ENCODE results near the gene CCZ1. TPM values are rescaled to one million over a fixed set of nuclear protein-coding genes. Genes with fewer than 3 reads are reported as not detected.
"Not testable (repeated sequence)": the region's sequence is repeated elsewhere in the genome, so short reads cannot be mapped to it uniquely, and the experiment has no call there.

Gene CCZ1
- total RNA-seq, 1 experiment from 2014 or later: 121 TPM

- not testable (repeated sequence) for DNase-seq (ENCODE audit: low read depth)
Observed at GRCh38 chr7:5908835-5909234, 10.3 kb downstream of the CCZ1 start.

- not testable (repeated sequence) for DNase-seq (ENCODE audit: low read depth)
Observed at GRCh38 chr7:5916529-5916928, 18.0 kb downstream of the CCZ1 start.

- DNase-seq (ENCODE audit: low read depth): not testable (repeated sequence)
Observed at GRCh38 chr7:5924180-5924579, 25.6 kb downstream of the CCZ1 start.

GRCh38 chr7:5924630-5925029 lies 26.1 kb downstream of the CCZ1 start:
- not testable (repeated sequence) for DNase-seq (ENCODE audit: low read depth)

- not testable (repeated sequence) for DNase-seq (ENCODE audit: low read depth)
Observed at GRCh38 chr7:5926263-5926870, 27.8 kb downstream of the CCZ1 start.

GRCh38 chr7:5930290-5930689 lies 31.8 kb downstream of the CCZ1 start:
- DNase-seq (ENCODE audit: low read depth): not testable (repeated sequence)

- not testable (repeated sequence) for DNase-seq (ENCODE audit: low read depth)
Observed at GRCh38 chr7:5931250-5931649, 32.7 kb downstream of the CCZ1 start.

GRCh38 chr7:5931905-5932644 lies 33.5 kb downstream of the CCZ1 start:
- peak; percentile 86 for DNase-seq (ENCODE audit: low read depth)

- DNase-seq (ENCODE audit: low read depth): not testable (repeated sequence)
Observed at GRCh38 chr7:5934945-5935450, 36.5 kb downstream of the CCZ1 start.

GRCh38 chr7:5963205-5963604 lies 64.7 kb downstream of the CCZ1 start:
- not testable (repeated sequence) for DNase-seq (ENCODE audit: low read depth)

- not testable (repeated sequence) for DNase-seq (ENCODE audit: low read depth)
Observed at GRCh38 chr7:5963810-5964209, 65.3 kb downstream of the CCZ1 start.

GRCh38 chr7:5970347-5970911 lies 71.9 kb downstream of the CCZ1 start, which contains the start of gene RSPH10B:
TSS of gene RSPH10B (minus strand) at chr7:5970689. CDS start at chr7:5967116, 3,573 bp downstream.
- not testable (repeated sequence) for DNase-seq (ENCODE audit: low read depth)

- not testable (repeated sequence) for DNase-seq (ENCODE audit: low read depth)
Observed at GRCh38 chr7:5973580-5973979, 75.0 kb downstream of the CCZ1 start.

Other genes starting within 250 kb of the CCZ1 start
- gene RNF216, start 117.1 kb upstream of the CCZ1 start, total RNA-seq (2014; rRNA removed): 48.0 and 51.3 TPM in 2 replicates
- gene OCM, start 17.9 kb upstream of the CCZ1 start, total RNA-seq (2014; rRNA removed): not detected in 2 replicates
- 0.06 and 0.11 TPM in 2 replicates for gene RSPH10B, start 72.0 kb downstream of the CCZ1 start, total RNA-seq (2014; rRNA removed)
- gene PMS2, start 110.3 kb downstream of the CCZ1 start, total RNA-seq (2014; rRNA removed): 24.8 and 28.1 TPM in 2 replicates
- 96.2 and 101 TPM in 2 replicates for gene AIMP2, start 110.5 kb downstream of the CCZ1 start, total RNA-seq (2014; rRNA removed)
- gene ANKRD61, start 132.6 kb downstream of the CCZ1 start, total RNA-seq (2014; rRNA removed): 0.23 and 0.38 TPM in 2 replicates
- 133 and 138 TPM in 2 replicates for gene EIF2AK1, start 160.4 kb downstream of the CCZ1 start, total RNA-seq (2014; rRNA removed)
- gene USP42, start 206.2 kb downstream of the CCZ1 start, total RNA-seq (2014; rRNA removed): 6.5 and 6.6 TPM in 2 replicates

Measured in LHCN-M2 (cell line).